Body of pancreas (tissue), 4 donors: Measurements from ENCODE around the gene CORIN.

ENCODE experiments used
- CTCF ChIP-seq, 7 experiments: fragments of 450-650 bp in 4 of 7; fragments of 200-600 bp in 3 of 7; sonication (generic) in 3 of 7; IDR thresholded peaks; one replicate each; pipeline ENCODE4 v1.5.1; 2016 to 2019; ENCODE audit warnings: antibody characterized with exemption in 7 of 7
- POLR2A ChIP-seq, 3 donors: fragments of 450-650 bp; IDR thresholded peaks; one replicate each; pipeline ENCODE4 v1.6.1; 2016; ENCODE audit warnings: antibody characterized with exemption in 3 of 3, mild to moderate bottlenecking in 2 of 3

- TF ChIP-seq CTCF (IDR thresholded peaks at IDR 0.05): no peak
- no peak for TF ChIP-seq POLR2A (IDR thresholded peaks at IDR 0.05)
Observed at GRCh38 chr4:47860305-47860704, 22.4 kb upstream of the CORIN start.
